Aorta (tissue), 5 donors: ENCODE data around the gene AGRP. TPM values are rescaled to one million over a fixed set of nuclear protein-coding genes. Genes with fewer than 3 reads are reported as not detected.
A peak's percentile ranks its signal among the peaks of the same experiment; 100 is the strongest.
"Not testable (repeated sequence)": the region's sequence is repeated elsewhere in the genome, so short reads cannot be mapped to it uniquely, and the experiment has no call there.

ENCODE experiments used
- ATAC-seq: fragments of 200-7000 bp; cut with Tn5 transposase; one replicate; pipeline ENCODE4 v1.9.1; 2022; ENCODE audit warnings: moderate library complexity; ENCODE audit not compliant: low FRiP score
- DNase-seq, 2 donors: peaks; one replicate each; pipeline ENCODE4 v3.0.0-alpha.2; 2020
- H3K27ac ChIP-seq, 2 donors: one replicate each; pipeline ENCODE4 v1.5.1; 2013; ENCODE audit warnings: low read length in 2 of 2, mild to moderate bottlenecking in 2 of 2, moderate library complexity in 2 of 2, control low read depth in 1 of 2, inconsistent platforms in 1 of 2, low read depth in 1 of 2
- H3K27me3 ChIP-seq, 2 donors: one replicate each; pipeline ENCODE4 v1.6.1; 2013; ENCODE audit warnings: control low read depth in 1 of 2, low read length in 1 of 2, mild to moderate bottlenecking in 1 of 2, moderate library complexity in 1 of 2; ENCODE audit not compliant: insufficient read depth in 2 of 2, control insufficient read depth in 1 of 2
- H3K36me3 ChIP-seq, 2 donors: one replicate each; pipeline ENCODE4 v1.6.1; 2013; ENCODE audit warnings: control low read depth in 1 of 2, low read length in 1 of 2, mild to moderate bottlenecking in 1 of 2; ENCODE audit not compliant: insufficient read depth in 2 of 2, control insufficient read depth in 1 of 2
- H3K4me1 ChIP-seq, 2 donors: one replicate each; pipeline ENCODE4 v1.6.1; 2013; ENCODE audit warnings: low read length in 2 of 2, control low read depth in 1 of 2, mild to moderate bottlenecking in 1 of 2, moderate library complexity in 1 of 2; ENCODE audit not compliant: insufficient read depth in 2 of 2, control insufficient read depth in 1 of 2
- H3K4me3 ChIP-seq, 2 donors: one replicate each; pipeline ENCODE4 v1.5.1; 2013; ENCODE audit warnings: low read length in 2 of 2, control low read depth in 1 of 2, mild to moderate bottlenecking in 1 of 2
- H3K9me3 ChIP-seq: one replicate; pipeline ENCODE4 v1.6.1; 2013; ENCODE audit warnings: mild to moderate bottlenecking, low read length; ENCODE audit not compliant: control insufficient read depth
- WGBS, 2 donors: extraction: QIAGEN DNeasy Blood & Tissue Kit; methylation state at CpG; one replicate each; pipeline ENCODE4 v1.1.7; 2013; 5-methylcytosine and 5-hydroxymethylcytosine counted together
- intact Hi-C, 2 donors: fragments of 100-400 bp; cut with DNase I; formaldehyde crosslinking; loops; one replicate each; pipeline versions ENCODE4 v1.14.2 to v1.15.0; 2022
- polyA plus RNA-seq, 2 donors: library from polyadenylated mRNA; stranded (reverse); fragments of 200-250 nt; gene quantifications; one replicate each; pipeline ENCODE4 v1.2.3, GENCODE V29; 2013
- total RNA-seq, 2 donors: library from RNA; stranded (reverse); fragmentation: NEBNext Ultra II Directional; extraction: Animal tissue kit (Norgen Biotek cat#: 25700); gene quantifications; one replicate each; pipeline ENCODE4 v1.2.1, GENCODE V29; 2021
- donor health status: healthy with polysubstance abuse.
- donor health status: Bipolar disorder and iron deficiency.
- donor health status: DM: no; HTN: no; CAD: no.
- donor health status: DM: no; HTN: no; CAD: no.
- donor health status: DM: yes; HTN: yes; CAD: no.

AGRP gene
- total and polyA plus RNA-seq, 4 donors, result 1.5 TPM; not detected in 3

DNA sequence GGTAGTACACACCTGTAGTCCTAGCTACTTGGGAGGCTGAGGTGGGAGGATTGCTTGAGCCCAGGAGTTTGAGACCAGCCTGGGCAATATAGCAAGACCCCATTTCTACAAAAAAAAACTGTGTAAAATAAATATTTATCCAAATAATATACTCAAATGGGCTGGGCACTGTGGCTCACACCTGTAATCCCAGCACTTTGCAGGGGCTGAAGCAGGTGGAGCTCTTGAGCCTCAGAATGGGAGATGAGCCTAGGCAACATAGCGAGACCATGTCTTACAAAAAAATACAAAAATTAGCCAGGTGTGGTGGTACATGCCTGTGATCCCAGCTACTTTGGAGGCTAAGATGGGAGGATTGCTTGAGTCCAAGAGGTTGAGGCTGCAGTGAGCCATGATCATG, 30.5 kb upstream of the AGRP start:
- H3K9me3 ChIP-seq, ATAC-seq, H3K27me3 ChIP-seq, H3K27ac ChIP-seq, DNase-seq, H3K4me3 ChIP-seq, intact Hi-C loops, H3K4me1 ChIP-seq, H3K36me3 ChIP-seq: not testable (repeated sequence)
- 93% methylated on average over 1 of the region's 1 CpG for WGBS, 2 donors

GRCh38 chr16:67509016-67509415, 25.7 kb upstream of the AGRP start:
- DNase-seq (no peak), ATAC-seq (no peak)
- Histone ChIP-seq H3K4me3 (no peak overlapping the region), H3K27me3 (no peaks in the 10 kb centered on the region), H3K36me3 (no peaks in the 10 kb centered on the region), H3K4me1 (no peaks in the 10 kb centered on the region), H3K27ac (no peak overlapping the region), H3K9me3 (no peaks in the 10 kb centered on the region)
- intact Hi-C loops, result no loop called here
- WGBS, 2 donors, result 79 to 81% methylated on average over 4 of the region's 4 CpGs

DNA sequence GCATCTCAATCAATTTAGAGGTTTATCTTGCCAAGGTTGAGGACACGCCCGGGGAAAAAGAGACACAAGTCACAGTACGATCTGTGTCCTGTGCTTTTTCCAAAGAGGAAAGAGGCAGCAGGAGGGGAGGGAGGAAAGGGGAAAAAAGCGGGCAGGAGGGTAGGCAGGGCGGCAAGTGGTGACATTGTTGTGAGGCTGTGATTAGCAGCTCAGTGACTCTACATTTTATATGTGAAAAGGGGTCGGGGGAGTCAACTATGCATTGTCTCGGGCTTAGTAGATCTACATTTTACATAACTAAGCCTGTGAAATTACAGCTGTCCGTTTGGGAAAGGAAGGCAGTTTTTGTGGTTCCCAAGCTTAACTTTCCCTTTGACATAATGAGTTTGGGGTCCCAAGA, 23.1 kb upstream of the AGRP start:
- Histone ChIP-seq H3K27me3 (no peaks in the 10 kb centered on the region), H3K4me1 (no peaks in the 10 kb centered on the region), H3K27ac (no peak overlapping the region), H3K36me3 (no peaks in the 10 kb centered on the region), H3K9me3 (no peaks in the 10 kb centered on the region), H3K4me3 (no peak overlapping the region)
- intact Hi-C loops, result no loop called here
- WGBS, 2 donors, result 64 to 67% methylated on average over 8 of the region's 8 CpGs
- DNase-seq (no peak), ATAC-seq (no peak)

DNA sequence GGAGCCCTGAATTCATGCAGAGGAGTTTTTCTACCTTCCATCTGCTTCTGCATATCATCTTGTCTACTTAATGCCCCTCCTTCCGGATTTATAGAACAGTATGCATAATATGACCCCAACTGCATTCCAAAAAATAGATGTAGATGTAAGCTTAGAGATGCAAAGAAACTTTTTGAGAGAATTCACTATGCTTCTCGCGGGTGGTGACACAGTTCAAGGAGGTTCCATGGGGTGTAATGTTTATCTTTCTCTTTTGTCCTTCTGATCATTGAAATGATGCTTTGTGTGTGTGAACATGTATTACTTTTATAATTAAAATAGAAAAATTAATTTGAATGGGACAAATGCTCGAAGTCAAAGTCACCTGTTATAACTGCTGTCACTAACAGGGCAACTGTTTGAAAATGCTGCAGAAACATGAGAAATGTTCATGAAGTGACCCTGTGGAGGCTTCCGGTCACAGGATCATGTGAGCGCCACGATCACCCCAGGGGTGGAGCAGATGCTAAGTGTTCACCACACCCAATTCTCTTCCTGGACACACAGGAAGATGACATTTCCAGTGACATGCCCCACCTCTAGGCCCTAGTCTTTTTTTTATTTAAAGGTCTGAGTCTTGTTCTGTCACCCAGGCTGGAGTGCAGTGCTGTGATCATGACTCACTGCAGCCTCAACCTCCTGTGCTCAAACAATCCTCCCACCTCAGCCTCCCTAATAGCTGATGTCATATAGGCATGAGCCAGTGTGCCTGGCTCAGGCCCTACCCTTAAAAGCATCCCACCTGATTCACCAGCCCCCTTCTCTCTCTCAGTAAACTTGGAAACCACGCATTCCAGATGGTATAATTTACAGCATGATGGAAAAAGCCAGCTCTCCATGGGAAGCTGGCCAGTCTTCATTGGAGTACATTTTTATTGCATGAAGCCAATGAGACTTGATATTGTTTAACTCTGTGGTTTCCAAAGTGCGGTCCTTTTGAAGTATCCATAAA, 21.0 kb upstream of the AGRP start:
- Histone ChIP-seq H3K27ac (no peak overlapping the region), H3K4me1 (no peaks in the 10 kb centered on the region), H3K4me3 (no peak overlapping the region), H3K9me3 (no peaks in the 10 kb centered on the region), H3K36me3 (no peaks in the 10 kb centered on the region), H3K27me3 (no peaks in the 10 kb centered on the region)
- WGBS, 2 donors, result 81 to 82% methylated on average over 9 of the region's 9 CpGs
- intact Hi-C loops, result no loop called here
- peak in 1 of 2 donors; percentile 77 for DNase-seq
- ATAC-seq, result no peak

DNA sequence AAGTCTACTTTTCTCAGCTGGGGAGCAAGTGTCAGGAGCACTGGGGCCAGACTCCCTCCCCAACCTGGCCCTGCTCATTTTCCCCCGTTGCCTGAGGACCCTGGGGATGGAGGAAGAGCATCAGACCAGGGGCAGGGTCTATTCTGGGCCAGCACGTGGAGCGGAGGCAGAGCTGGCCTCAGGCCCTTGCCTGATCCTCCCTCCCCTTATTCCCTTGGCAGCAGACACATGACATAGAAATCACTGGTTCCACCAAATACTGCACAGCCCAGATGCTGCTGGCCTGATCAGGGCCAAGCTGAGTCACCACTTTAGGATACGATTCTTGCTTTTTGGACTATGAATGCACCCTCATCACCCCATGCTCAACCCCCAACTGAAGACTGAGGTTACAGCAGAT, 15.8 kb upstream of the AGRP start:
- no peaks in the 10 kb centered on the region for H3K36me3 ChIP-seq
- no peak overlapping the region for H3K4me3 ChIP-seq
- ATAC-seq (peak; percentile 80), DNase-seq (no peak)
- WGBS, 2 donors, result 43 to 46% methylated on average over 4 of the region's 4 CpGs
- H3K4me1 ChIP-seq, result no peaks in the 10 kb centered on the region
- no peaks in the 10 kb centered on the region for H3K9me3 ChIP-seq
- H3K27ac ChIP-seq, result no peak overlapping the region
- intact Hi-C loops, result no loop called here
- H3K27me3 ChIP-seq, result no peaks in the 10 kb centered on the region

DNA sequence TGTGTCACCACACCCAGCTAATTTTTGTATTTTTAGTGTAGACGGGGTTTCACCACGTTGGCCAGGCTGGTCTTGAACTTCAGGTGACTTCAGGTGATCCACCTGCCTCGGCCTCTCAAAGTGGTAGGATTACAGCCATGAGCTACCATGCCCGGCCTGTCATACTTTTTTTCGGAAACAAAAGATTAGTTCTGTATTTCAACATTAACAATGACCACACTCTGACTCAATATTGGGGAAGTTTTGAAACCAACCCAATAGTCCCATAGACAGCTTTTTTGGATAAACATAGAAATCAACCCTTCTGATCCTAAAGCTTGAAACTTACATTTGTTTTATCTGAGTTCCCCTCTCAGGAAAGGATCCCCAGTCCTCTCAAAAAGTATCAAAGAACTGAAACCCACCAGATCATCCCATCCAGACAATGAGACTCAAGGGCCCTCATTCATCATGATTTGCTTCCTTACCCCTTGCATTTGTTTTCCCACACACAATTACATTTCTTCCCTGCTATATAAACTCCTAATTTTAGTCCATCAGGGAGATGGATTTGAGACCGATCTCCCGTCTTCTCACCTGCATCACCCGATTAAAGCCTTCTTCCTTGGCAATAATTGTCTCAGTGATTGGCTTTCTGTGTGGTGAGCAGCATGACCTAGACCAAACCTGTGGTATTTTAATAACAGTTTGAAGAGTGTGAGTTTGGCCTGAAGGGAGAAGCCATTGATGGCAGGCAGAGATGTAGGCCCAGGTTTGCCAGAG, 7.2 kb upstream of the AGRP start:
- Histone ChIP-seq H3K9me3 (no peaks in the 10 kb centered on the region), H3K4me1 (no peaks in the 10 kb centered on the region), H3K27ac (no peak overlapping the region), H3K27me3 (no peaks in the 10 kb centered on the region), H3K36me3 (no peaks in the 10 kb centered on the region), H3K4me3 (no peak overlapping the region)
- 86 to 87% methylated on average over 8 of the region's 8 CpGs for WGBS, 2 donors
- intact Hi-C loops, result no loop called here
- no peak for ATAC-seq
- no peak for DNase-seq

DNA sequence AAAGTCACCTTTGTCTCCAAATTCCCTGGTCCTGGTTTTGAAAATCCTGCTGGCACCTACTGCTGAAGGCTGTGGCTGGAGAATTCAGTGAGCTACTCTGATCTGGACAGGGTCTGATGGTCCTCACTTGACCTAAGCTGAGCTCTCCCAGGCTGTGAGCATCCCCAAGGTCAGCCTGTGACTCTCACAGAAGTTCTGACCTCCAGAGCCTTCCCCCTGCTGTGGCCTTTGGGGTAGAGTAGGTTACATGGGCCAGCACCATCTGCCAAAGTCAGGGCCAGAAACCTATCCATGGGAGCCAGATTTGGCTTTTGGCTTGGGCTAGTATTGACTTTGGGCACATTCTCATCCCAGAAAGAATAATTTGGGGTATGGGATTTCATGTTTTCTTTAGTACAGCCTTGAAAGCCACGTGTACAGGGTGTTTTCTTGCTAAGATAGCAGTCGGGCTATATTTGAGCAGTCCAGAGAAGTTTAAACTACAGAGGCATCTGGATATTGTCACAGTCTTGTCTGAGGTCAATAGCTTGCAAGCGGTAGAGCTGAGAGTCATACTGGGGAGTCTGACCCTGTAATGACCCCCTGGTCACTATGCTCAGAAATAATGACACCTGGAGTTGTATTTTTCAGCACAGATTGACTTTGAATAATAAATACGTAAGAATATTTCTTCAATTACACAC, 6.2 kb upstream of the AGRP start:
- Histone ChIP-seq H3K4me1 (no peaks in the 10 kb centered on the region), H3K36me3 (no peaks in the 10 kb centered on the region), H3K27me3 (no peaks in the 10 kb centered on the region), H3K27ac (peak overlapping the region in 1 of 2 donors; percentile 14), H3K9me3 (no peaks in the 10 kb centered on the region), H3K4me3 (no peak overlapping the region)
- intact Hi-C loops, result no loop called here
- WGBS, 2 donors, result 14 to 23% methylated on average over 4 of the region's 4 CpGs
- DNase-seq (no peak), ATAC-seq (peak; percentile 42)

DNA sequence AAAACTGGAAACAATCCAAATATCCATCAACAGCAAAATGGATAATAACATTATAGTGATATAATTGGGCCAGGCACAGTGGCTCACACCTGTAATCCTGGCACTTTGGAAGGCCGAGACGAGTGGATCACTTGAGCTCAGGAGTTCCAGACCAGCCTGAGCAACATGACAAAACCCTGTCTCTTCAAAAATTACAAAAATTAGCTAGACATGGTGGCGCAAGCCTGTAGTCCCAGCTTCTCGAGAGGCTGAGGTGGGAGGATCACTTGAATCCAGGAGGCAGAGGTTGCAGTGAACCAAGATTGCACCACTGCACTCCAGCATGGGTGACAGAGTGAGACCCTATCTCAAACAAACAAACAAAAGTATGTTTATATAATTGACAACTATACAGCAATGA, 4.2 kb upstream of the AGRP start:
- DNase-seq, intact Hi-C loops, H3K4me1 ChIP-seq, H3K36me3 ChIP-seq, H3K4me3 ChIP-seq, H3K27me3 ChIP-seq, ATAC-seq, H3K9me3 ChIP-seq, H3K27ac ChIP-seq: not testable (repeated sequence)
- WGBS, 2 donors, result 88 to 92% methylated on average over 4 of the region's 4 CpGs
